ENCODE data around the gene CEBPB.

DNA sequence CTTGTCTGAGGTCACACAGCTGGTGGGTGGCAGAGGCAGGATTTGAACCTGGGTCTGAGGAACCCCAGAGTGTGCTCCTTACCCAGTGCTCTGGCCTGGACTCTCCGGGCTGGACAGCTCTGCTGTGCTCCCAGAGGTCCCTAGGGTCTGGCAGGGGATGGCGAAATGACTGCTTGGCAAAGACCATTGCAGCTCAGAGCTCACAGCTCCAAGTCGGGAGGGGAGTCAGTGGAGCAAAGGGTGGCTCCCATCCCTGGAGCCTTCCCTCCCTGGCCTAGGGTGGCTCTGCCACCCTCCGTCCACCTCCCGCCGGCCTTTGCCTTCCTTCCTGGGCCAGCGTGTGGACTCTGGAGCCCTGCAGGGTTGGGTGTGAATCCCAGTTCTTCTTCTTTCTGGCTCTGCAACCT, 17.5 kb downstream of the CEBPB start:
- TF ChIP-seq, protein P1, sequence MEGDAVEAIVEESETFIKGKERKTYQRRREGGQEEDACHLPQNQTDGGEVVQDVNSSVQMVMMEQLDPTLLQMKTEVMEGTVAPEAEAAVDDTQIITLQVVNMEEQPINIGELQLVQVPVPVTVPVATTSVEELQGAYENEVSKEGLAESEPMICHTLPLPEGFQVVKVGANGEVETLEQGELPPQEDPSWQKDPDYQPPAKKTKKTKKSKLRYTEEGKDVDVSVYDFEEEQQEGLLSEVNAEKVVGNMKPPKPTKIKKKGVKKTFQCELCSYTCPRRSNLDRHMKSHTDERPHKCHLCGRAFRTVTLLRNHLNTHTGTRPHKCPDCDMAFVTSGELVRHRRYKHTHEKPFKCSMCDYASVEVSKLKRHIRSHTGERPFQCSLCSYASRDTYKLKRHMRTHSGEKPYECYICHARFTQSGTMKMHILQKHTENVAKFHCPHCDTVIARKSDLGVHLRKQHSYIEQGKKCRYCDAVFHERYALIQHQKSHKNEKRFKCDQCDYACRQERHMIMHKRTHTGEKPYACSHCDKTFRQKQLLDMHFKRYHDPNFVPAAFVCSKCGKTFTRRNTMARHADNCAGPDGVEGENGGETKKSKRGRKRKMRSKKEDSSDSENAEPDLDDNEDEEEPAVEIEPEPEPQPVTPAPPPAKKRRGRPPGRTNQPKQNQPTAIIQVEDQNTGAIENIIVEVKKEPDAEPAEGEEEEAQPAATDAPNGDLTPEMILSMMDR (optimal IDR thresholded peaks at IDR 0.05 in 1 of 3, IDR thresholded peaks at IDR 0.05 in 1 of 3, conservative IDR thresholded peaks at IDR 0.05 in 1 of 3; ENCODE audit: extremely low read depth in 1 of 3, insufficient read depth in 2 of 3, low read length in 3 of 3), result no peak
- TF ChIP-seq EZH2 (IDR thresholded peaks at IDR 0.05; ENCODE audit: low read length), result no peak
